Panc1 (cell line): ENCODE measurements around the gene SLC8A1.

Source experiments
- CTCF ChIP-seq: fragments of 450-650 bp; IDR thresholded peaks from 2 replicates; pipeline ENCODE4 v1.5.1; 2017; ENCODE audit warnings: mild to moderate bottlenecking
- POLR2AphosphoS5 ChIP-seq: IDR thresholded peaks from 2 replicates; pipeline ENCODE4 v1.6.1; 2012; ENCODE audit warnings: mild to moderate bottlenecking, low read depth, low read length, moderate library complexity
- REST ChIP-seq, 2 experiments: IDR thresholded peaks; 2 replicates each; pipeline ENCODE4 v1.6.1; 2011 to 2012; ENCODE audit warnings: low read depth in 2 of 2, control low read depth in 1 of 2, low read length in 1 of 2, mild to moderate bottlenecking in 1 of 2, moderate library complexity in 1 of 2; ENCODE audit not compliant: insufficient read depth in 1 of 2
- SIN3A ChIP-seq: IDR thresholded peaks from 2 replicates; pipeline ENCODE4 v1.6.1; 2012; ENCODE audit warnings: low read depth, mild to moderate bottlenecking, low read length, moderate library complexity, borderline replicate concordance; ENCODE audit not compliant: insufficient read depth
- TCF7L2 ChIP-seq: IDR thresholded peaks from 2 replicates; pipeline ENCODE4 v1.6.1; 2011; ENCODE audit warnings: mild to moderate bottlenecking, low read depth, low read length, inconsistent platforms

GRCh38 chr2:40448476-40449079 is 3.3 kb downstream of the SLC8A1 start:
- TF ChIP-seq SIN3A, result no peak
- TF ChIP-seq CTCF, result peak; percentile 65
- no peak for TF ChIP-seq POLR2AphosphoS5
- TF ChIP-seq REST (IDR thresholded peaks at IDR 0.05; ENCODE audit: insufficient read depth in 1 of 2, low read depth in 2 of 2, low read length in 1 of 2), result no peak
- no peak for TF ChIP-seq TCF7L2
